Endometrial microvascular endothelial cells (primary cell): Measurements from ENCODE around the gene NUP42. TPM values are rescaled to one million over a fixed set of nuclear protein-coding genes. Genes with fewer than 3 reads are reported as not detected.
"Not testable (repeated sequence)": the region's sequence is repeated elsewhere in the genome, so short reads cannot be mapped to it uniquely, and the experiment has no call there.

Experiments used
- in situ Hi-C: cut with HindIII; loops from 2 replicates; pipeline ENCODE4 v1.10.0; 2017; ENCODE audit warnings: low sequenced_read_pairs, low pct_unique_long_range_greater_than_20kb; ENCODE audit errors: inconsistent ontology term
- total RNA-seq: library from RNA; depleted of rRNA; stranded (reverse); fragments of >200 nt; gene quantifications from one replicate; pipeline ENCODE4 v1.2.3, GENCODE V29; 2015; ENCODE audit errors: inconsistent ontology term

NUP42 gene
- total RNA-seq, 1 donor from 2014 or later = 48.2 TPM

GRCh38 chr7:23224364-23224763 is 42.5 kb downstream of the NUP42 start:
- in situ Hi-C loops = not testable (repeated sequence)

- in situ Hi-C loops = no loop called here
These were observed 45.1 kb downstream of the NUP42 start for GRCh38 chr7:23226844-23227450.

- in situ Hi-C loops = no loop called here
These were observed 46.6 kb downstream of the NUP42 start for GRCh38 chr7:23228412-23228811.

GRCh38 chr7:23230641-23231101 is 48.8 kb downstream of the NUP42 start:
- in situ Hi-C loops = no loop called here

- in situ Hi-C loops = no loop called here
These were observed 51.1 kb downstream of the NUP42 start for GRCh38 chr7:23232966-23233365.

GRCh38 chr7:23234569-23235296 is 52.9 kb downstream of the NUP42 start:
- in situ Hi-C loops = no loop called here

- in situ Hi-C loops = no loop called here
These were observed 54.0 kb downstream of the NUP42 start for GRCh38 chr7:23235813-23236221.

- in situ Hi-C loops = no loop called here
These were observed 55.2 kb downstream of the NUP42 start for GRCh38 chr7:23237000-23237399.

GRCh38 chr7:23238983-23239652 is 57.3 kb downstream of the NUP42 start:
- in situ Hi-C loops = no loop called here

GRCh38 chr7:23239698-23240097 is 57.9 kb downstream of the NUP42 start:
- in situ Hi-C loops = no loop called here

GRCh38 chr7:23242321-23242720 is 60.5 kb downstream of the NUP42 start:
- in situ Hi-C loops = no loop called here

GRCh38 chr7:23242935-23243334 is 61.1 kb downstream of the NUP42 start:
- in situ Hi-C loops = no loop called here

- in situ Hi-C loops = no loop called here
These were observed 64.7 kb downstream of the NUP42 start, which contains the start of gene GPNMB for GRCh38 chr7:23246555-23246954. GPNMB (plus strand) TSS chr7:23246775; CDS start chr7:23246858, 83 bp downstream.

GRCh38 chr7:23247046-23247602 is 65.3 kb downstream of the NUP42 start:
- in situ Hi-C loops = no loop called here

GRCh38 chr7:23247603-23248335 is 65.9 kb downstream of the NUP42 start:
- in situ Hi-C loops = no loop called here

- in situ Hi-C loops = no loop called here
These were observed 67.6 kb downstream of the NUP42 start for GRCh38 chr7:23249486-23249885.
